ACC112 (cell line): ENCODE measurements around the gene TBC1D13.
"Not testable (repeated sequence)": the region's sequence is repeated elsewhere in the genome, so short reads cannot be mapped to it uniquely, and the experiment has no call there.

Experiments used
- H2AFZ ChIP-seq: fragments of 200-600 bp; sonication (generic); one replicate; pipeline ENCODE4 v1.6.0; 2017; ENCODE audit warnings: antibody characterized with exemption, low read length; ENCODE audit not compliant: unreplicated experiment
- H3K27ac ChIP-seq: fragments of 200-600 bp; sonication (generic); 2 replicates; pipeline ENCODE4 v1.5.1; 2014; ENCODE audit warnings: low read depth, mild to moderate bottlenecking, antibody characterized with exemption, low read length, moderate library complexity
- H3K27me3 ChIP-seq: fragments of 200-600 bp; sonication (generic); 2 replicates; pipeline ENCODE4 v1.6.1; 2014; ENCODE audit warnings: mild to moderate bottlenecking, antibody characterized with exemption, low read length, moderate library complexity, mixed read lengths; ENCODE audit not compliant: insufficient read depth
- H3K36me3 ChIP-seq: fragments of 200-600 bp; sonication (generic); 2 replicates; pipeline ENCODE4 v1.6.1; 2016; ENCODE audit warnings: mild to moderate bottlenecking, antibody characterized with exemption, low read length, moderate library complexity, mixed read lengths; ENCODE audit not compliant: insufficient read depth
- H3K4me1 ChIP-seq: fragments of 200-600 bp; sonication (generic); one replicate; pipeline ENCODE4 v1.6.1; 2016; ENCODE audit warnings: low read length, mixed read lengths; ENCODE audit not compliant: insufficient read depth, unreplicated experiment, control insufficient read depth
- H3K4me3 ChIP-seq: fragments of 200-600 bp; sonication (generic); 2 replicates; pipeline ENCODE4 v1.5.1; 2014; ENCODE audit warnings: mild to moderate bottlenecking, low read depth, low read length
- H3K79me2 ChIP-seq: fragments of 200-600 bp; sonication (generic); one replicate; pipeline ENCODE4 v1.6.0; 2016; ENCODE audit warnings: low read length; ENCODE audit not compliant: control insufficient read depth, unreplicated experiment, insufficient read depth

TBC1D13 gene

DNA sequence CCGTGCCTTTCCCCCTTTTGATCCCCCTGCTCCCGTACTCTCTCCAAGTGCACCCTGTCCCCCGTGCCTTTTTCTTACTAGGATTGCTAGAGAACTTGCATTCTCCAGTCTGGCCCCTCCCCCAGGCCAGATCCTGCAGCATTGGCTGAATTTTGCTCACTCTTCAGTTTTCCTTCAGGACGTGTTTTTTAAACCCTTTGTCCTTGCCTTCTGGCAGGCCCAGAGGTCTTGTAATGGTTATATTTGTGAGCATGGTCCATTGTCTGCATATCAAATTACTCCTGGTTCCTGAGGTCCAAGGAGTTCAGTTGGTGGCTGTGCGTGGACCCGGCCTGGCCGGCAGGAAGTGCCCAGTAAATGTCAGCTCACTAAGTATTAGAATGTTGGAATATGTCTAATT, 606 bp downstream of the TBC1D13 start:
- Histone ChIP-seq H3K27me3 (no peaks in the 10 kb centered on the region), H2AFZ (peak overlapping the region; percentile 57), H3K4me3 (peak overlapping the region; percentile 95), H3K27ac (no peak overlapping the region), H3K4me1 (peaks cover 10% of the 10 kb centered on the region), H3K36me3 (no peaks in the 10 kb centered on the region), H3K79me2 (peaks cover 20% of the 10 kb centered on the region)

DNA sequence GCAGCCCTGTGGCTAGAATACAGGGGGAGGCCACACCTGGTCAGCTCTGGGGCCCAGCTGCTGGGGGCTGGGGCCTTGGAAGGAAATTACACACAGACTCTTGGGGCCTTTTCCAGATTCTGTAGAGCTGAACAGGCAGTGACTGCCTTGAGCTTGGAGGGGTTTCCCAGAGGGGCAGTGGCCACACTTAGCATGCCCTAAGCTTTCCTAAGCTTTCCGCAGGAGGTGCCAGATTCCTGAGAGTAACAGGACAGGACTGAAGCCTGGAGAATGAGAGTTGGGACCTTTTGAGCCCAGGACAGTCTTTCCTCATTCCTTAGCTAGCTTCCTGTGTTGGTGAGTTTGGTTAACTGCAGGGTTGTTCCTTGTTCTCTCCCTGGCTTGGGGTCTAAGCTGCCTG, 1.4 kb downstream of the TBC1D13 start:
- no peak overlapping the region for H3K27ac ChIP-seq
- peaks cover 10% of the 10 kb centered on the region for H3K4me1 ChIP-seq
- no peaks in the 10 kb centered on the region for H3K27me3 ChIP-seq
- H3K4me3 ChIP-seq = peak overlapping the region; percentile 95
- peaks cover 20% of the 10 kb centered on the region for H3K79me2 ChIP-seq
- no peak overlapping the region for H2AFZ ChIP-seq
- no peaks in the 10 kb centered on the region for H3K36me3 ChIP-seq

DNA sequence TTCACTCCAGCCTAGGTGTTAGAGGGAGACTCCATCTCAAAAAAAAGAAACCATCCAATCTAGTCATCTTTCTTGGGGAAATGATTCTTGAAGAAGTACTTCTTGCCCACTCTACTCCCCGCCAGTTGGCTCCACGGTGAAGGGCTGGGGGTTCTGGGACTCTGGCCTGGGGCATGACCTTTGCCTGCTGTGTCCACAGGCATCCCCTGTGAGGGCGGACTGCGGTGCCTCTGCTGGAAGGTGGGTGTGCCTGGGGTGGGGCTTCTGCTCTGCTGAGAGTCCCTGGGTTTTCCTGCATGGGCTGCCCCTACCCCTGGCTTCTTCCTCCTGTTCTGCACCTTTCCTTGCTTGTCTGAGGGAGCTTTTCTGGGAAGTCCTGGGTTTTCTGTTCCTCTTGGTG, 3.5 kb downstream of the TBC1D13 start:
- Histone ChIP-seq H3K27me3 (no peaks in the 10 kb centered on the region), H3K4me3 (no peak overlapping the region), H2AFZ (no peak overlapping the region), H3K79me2 (peaks cover 20% of the 10 kb centered on the region), H3K36me3 (no peaks in the 10 kb centered on the region), H3K27ac (no peak overlapping the region), H3K4me1 (peaks cover 10% of the 10 kb centered on the region)

DNA sequence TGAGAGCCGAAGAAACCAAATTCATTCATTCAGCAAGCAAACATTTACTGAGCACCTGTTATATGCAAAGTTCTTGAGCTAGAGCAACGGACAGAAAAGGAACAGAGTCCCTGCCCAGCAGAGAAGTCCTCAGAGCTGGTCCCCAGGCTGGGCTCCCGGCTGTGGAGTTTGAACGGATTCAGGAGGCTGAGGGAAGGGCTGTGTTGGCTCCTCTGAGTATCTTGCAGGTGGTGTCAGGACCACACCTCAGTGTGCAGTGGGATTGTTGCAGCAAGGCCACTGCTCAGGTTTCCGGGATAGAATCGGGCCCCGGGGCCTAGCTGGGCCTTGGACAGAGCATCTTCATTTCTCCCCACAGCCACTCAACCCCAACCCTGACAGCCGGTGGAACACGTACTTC, 5.1 kb downstream of the TBC1D13 start:
- H3K27ac ChIP-seq = no peak overlapping the region
- no peaks in the 10 kb centered on the region for H3K27me3 ChIP-seq
- no peaks in the 10 kb centered on the region for H3K36me3 ChIP-seq
- peaks cover 7% of the 10 kb centered on the region for H3K4me1 ChIP-seq
- no peak overlapping the region for H3K4me3 ChIP-seq
- H2AFZ ChIP-seq = no peak overlapping the region
- peaks cover 20% of the 10 kb centered on the region for H3K79me2 ChIP-seq

DNA sequence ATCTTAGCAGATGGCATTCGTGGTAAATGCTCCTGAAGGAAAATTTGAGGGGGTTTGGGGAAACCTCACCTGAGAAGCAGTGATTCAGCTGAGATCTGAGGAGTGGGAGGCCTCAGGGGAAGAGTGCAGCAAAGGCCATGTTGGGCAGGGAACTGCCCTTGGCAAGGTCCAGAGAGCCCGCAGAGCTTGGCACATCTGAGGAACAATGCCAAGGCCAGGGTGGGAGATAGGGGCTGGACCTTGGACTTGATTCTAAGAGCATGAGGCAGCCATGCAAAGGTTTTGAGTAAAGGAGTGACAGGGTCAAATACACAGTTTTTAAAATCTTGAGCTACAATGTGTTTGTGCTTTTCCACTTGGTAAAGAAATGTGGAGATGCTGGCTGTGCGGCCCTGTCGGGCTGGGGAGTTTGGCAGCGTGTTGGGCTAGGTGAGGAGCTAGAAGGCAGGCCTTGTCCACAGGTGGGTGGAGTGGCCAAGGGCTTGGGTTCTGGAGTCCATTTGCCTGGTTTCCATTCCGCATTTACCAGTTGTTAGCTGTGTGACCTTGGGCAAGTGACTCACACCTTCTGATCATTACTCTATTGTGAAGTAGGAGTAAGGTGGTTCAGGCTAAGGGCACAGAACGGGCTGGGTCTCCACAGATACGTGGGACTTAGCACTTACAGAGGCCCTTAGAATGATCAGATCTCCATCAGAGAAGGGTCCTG, 6.1 kb downstream of the TBC1D13 start:
- Histone ChIP-seq H3K27ac (no peak overlapping the region), H3K4me1 (peaks cover 4% of the 10 kb centered on the region), H3K79me2 (peaks cover 10% of the 10 kb centered on the region), H3K36me3 (no peaks in the 10 kb centered on the region), H2AFZ (no peak overlapping the region), H3K27me3 (no peaks in the 10 kb centered on the region), H3K4me3 (no peak overlapping the region)

DNA sequence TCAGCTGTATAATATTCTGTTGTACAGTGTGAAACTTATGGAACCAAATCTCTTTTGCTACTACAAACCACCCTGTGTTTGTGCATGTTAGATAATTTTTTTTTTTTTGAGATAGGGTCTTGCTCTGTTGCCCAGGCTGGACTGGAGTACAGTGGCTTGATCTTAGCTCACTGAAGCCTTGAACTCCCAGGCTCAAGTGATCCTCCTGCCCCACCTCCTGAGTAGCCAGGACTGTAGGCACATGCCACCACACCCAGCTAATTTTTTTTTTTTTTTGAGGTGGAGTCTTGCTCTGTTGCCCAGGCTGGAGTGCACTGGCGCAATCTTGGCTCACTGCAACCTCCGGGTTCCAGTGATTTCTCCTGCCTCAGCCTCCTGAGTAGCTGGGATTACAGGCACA, 7.9 kb downstream of the TBC1D13 start:
- not testable (repeated sequence) for H3K4me3 ChIP-seq, H3K79me2 ChIP-seq, H3K4me1 ChIP-seq, H2AFZ ChIP-seq, H3K27ac ChIP-seq, H3K27me3 ChIP-seq
- peaks cover 10% of the 10 kb centered on the region; the same call in 1 of the 2 replicates for H3K36me3 ChIP-seq

DNA sequence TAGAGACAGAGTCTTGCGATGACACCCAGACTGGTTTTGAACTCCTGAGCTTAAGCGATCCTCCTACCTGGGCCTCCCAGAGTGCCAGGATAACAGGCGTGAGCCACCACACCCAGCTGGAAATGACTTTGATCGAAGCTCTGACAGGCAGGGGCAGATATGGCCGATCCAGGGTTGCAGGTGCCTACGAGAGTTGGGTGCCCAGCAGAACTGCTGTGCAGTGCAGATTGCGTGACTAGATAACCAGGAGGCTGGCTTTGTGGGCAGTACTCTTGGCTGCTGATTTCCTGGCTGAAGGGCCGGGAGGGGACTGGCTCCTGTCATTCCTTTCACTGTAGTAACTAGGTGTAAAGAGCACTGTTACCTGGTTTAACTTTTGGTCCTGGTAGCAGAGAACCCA, 11.8 kb downstream of the TBC1D13 start:
- Histone ChIP-seq H3K36me3 (peaks cover 13% of the 10 kb centered on the region; the same call in 1 of the 2 replicates), H3K27ac (no peak overlapping the region), H3K27me3 (no peaks in the 10 kb centered on the region), H3K4me1 (no peaks in the 10 kb centered on the region), H3K79me2 (no peaks in the 10 kb centered on the region), H3K4me3 (no peak overlapping the region), H2AFZ (no peak overlapping the region)

DNA sequence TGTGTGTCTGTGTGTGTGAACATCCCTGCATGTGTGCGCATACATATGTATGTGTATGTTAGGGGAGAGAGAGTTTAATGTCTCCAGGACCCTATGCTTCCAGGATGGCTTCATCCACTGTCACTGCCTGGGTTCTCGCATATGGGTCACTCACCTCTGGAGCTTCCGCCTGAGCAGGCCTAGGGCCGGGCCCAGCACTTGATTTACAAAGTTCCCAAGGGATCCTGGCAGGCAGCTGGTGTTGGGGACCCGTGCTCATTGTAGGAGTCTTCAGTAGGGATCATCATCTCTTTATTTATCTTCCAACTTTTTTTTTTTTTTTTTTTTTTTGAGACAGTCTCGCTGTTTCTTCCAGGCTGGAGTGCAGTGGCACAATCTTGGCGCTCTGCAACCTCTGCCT, 13.0 kb downstream of the TBC1D13 start:
- H3K27ac ChIP-seq = no peak overlapping the region
- no peaks in the 10 kb centered on the region for H3K79me2 ChIP-seq
- no peaks in the 10 kb centered on the region for H3K4me1 ChIP-seq
- no peak overlapping the region for H3K4me3 ChIP-seq
- peaks cover 13% of the 10 kb centered on the region; the same call in 1 of the 2 replicates for H3K36me3 ChIP-seq
- no peaks in the 10 kb centered on the region for H3K27me3 ChIP-seq
- H2AFZ ChIP-seq = no peak overlapping the region

DNA sequence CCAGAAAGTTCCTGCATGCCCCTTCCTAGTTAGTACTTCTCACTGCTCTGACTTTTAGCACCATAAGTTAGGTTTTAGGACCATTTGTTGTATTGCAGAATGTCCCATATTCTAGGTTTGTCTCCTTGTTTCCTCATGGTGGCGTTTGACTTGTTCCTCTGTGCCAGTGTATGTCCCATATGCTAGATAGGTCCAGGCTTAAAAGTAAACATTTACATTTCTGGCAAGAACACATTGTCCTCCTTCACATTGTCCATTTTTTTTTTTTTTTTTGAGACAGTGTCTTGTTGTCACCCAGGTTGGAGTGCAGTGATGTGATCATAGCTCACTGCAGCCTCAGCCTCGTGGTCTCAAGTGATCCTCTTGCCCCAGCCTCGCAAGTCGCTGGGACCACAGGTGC, 15.4 kb downstream of the TBC1D13 start:
- Histone ChIP-seq H3K27ac (no peak overlapping the region), H3K4me3 (no peak overlapping the region), H3K79me2 (no peaks in the 10 kb centered on the region), H3K4me1 (no peaks in the 10 kb centered on the region), H2AFZ (no peak overlapping the region), H3K36me3 (peaks cover 17% of the 10 kb centered on the region; the same call in 1 of the 2 replicates), H3K27me3 (no peaks in the 10 kb centered on the region)

DNA sequence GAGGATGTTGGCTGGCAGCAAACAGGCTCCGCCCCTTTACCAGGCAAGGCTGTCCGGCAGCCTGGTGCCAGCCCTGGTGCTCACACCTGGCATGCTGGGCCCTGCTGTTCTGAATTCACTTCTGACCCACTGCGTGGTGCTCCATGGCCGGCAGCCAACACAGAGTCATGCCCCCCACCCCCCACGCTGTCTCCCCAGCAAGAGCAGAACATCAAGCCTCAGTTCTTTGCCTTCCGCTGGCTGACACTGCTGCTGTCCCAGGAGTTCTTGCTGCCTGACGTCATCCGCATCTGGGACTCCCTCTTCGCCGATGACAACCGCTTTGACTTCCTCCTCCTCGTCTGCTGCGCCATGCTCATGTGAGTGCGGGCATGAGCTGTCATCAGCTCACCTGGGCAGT, 18.6 kb downstream of the TBC1D13 start:
- no peaks in the 10 kb centered on the region for H3K27me3 ChIP-seq
- no peak overlapping the region for H3K27ac ChIP-seq
- H3K4me1 ChIP-seq = no peaks in the 10 kb centered on the region
- H2AFZ ChIP-seq = no peak overlapping the region
- peaks cover 7% of the 10 kb centered on the region; the same call in 1 of the 2 replicates for H3K36me3 ChIP-seq
- H3K4me3 ChIP-seq = no peak overlapping the region
- H3K79me2 ChIP-seq = no peaks in the 10 kb centered on the region

DNA sequence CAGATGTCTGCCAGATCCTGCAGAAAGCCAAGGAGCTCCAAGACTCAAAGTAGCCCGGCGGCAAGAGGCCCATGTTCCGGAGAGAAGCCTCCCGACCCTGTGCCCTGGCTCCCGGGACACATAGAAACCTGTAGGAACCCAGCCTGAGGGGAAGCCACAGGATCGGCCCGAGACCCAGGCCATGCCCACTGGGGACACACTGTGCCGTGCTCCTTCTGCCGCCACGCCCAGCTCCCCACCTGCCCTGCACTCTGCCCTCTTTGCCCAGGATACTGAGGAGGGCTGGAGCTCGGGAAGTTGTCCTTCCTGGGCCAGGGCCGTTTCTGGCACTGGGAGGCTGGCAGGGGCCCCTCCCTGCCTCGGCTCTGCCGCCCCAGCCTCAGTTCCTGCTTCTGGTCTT, 20.8 kb downstream of the TBC1D13 start:
- H3K4me1 ChIP-seq = no peaks in the 10 kb centered on the region
- H3K4me3 ChIP-seq = no peak overlapping the region
- no peaks in the 10 kb centered on the region for H3K27me3 ChIP-seq
- H3K79me2 ChIP-seq = no peaks in the 10 kb centered on the region
- no peak overlapping the region for H3K27ac ChIP-seq
- H2AFZ ChIP-seq = no peak overlapping the region
- H3K36me3 ChIP-seq = peaks cover 4% of the 10 kb centered on the region; the same call in 1 of the 2 replicates
